Kidney epithelial cell (primary cell): Measurements from ENCODE around the gene MRPS11. TPM values are rescaled to one million over a fixed set of nuclear protein-coding genes. Genes with fewer than 3 reads are reported as not detected.
A peak's percentile ranks its signal among the peaks of the same experiment; 100 is the strongest.

ENCODE experiments used
- DNase-seq: peaks from one replicate; pipeline ENCODE4 v3.0.0-alpha.2; 2010; ENCODE audit warnings: low read depth
- H3K27me3 ChIP-seq: 2 replicates; pipeline ENCODE4 v1.6.0; 2011; ENCODE audit warnings: low read length; ENCODE audit not compliant: control insufficient read depth, insufficient read depth
- H3K36me3 ChIP-seq: 2 replicates; pipeline ENCODE4 v1.5.1; 2011; ENCODE audit warnings: low read length; ENCODE audit not compliant: control insufficient read depth, insufficient read depth
- H3K4me3 ChIP-seq: 2 replicates; pipeline ENCODE4 v1.5.1; 2011; ENCODE audit warnings: low read depth, mild to moderate bottlenecking, control low read depth, low read length
- CTCF ChIP-seq: IDR thresholded peaks from 2 replicates; pipeline ENCODE4 v1.5.1; 2011; ENCODE audit warnings: mild to moderate bottlenecking, moderate library complexity, low read length, control low read depth, inconsistent platforms; ENCODE audit not compliant: insufficient read depth, poor library complexity, severe bottlenecking
- total RNA-seq: library from RNA; depleted of rRNA; stranded (reverse); fragments of >200 nt; gene quantifications from 2 replicates; pipeline ENCODE4 v1.2.3, GENCODE V29; 2015

MRPS11 gene
- total RNA-seq, 1 donor from 2014 or later: 40.5 TPM

GRCh38 chr15:88450125-88450798 lies 17.2 kb upstream of the MRPS11 start:
- peak; percentile 88 for TF ChIP-seq CTCF
- Histone ChIP-seq H3K27me3 (no peaks in the 10 kb centered on the region), H3K36me3 (no peaks in the 10 kb centered on the region), H3K4me3 (no peak overlapping the region)
- no peak for DNase-seq

- no peaks in the 10 kb centered on the region for H3K27me3 ChIP-seq
- no peak overlapping the region for H3K4me3 ChIP-seq
- no peak for DNase-seq
- TF ChIP-seq CTCF: no peak
- H3K36me3 ChIP-seq: no peaks in the 10 kb centered on the region
These were observed 13.9 kb upstream of the MRPS11 start for GRCh38 chr15:88453651-88454050.

GRCh38 chr15:88454236-88454635 lies 13.3 kb upstream of the MRPS11 start:
- no peak for TF ChIP-seq CTCF
- Histone ChIP-seq H3K27me3 (no peaks in the 10 kb centered on the region), H3K36me3 (no peaks in the 10 kb centered on the region), H3K4me3 (no peak overlapping the region)
- DNase-seq: no peak

GRCh38 chr15:88454867-88455810 lies 12.4 kb upstream of the MRPS11 start:
- Histone ChIP-seq H3K27me3 (no peaks in the 10 kb centered on the region), H3K4me3 (no peak overlapping the region), H3K36me3 (peaks cover 2% of the 10 kb centered on the region)
- DNase-seq: no peak
- TF ChIP-seq CTCF: peak; percentile 84

GRCh38 chr15:88456733-88457132 lies 10.8 kb upstream of the MRPS11 start:
- H3K4me3 ChIP-seq: no peak overlapping the region
- H3K27me3 ChIP-seq: no peaks in the 10 kb centered on the region
- peaks cover 2% of the 10 kb centered on the region for H3K36me3 ChIP-seq
- no peak for TF ChIP-seq CTCF
- DNase-seq: no peak
